OCI-LY7 (cell line): ENCODE measurements around the gene CHAC2.

Experiments used
- EZH2phosphoT487 ChIP-seq: fragments of 200-600 bp; sonication (generic); IDR thresholded peaks from 2 replicates; pipeline ENCODE4 v1.6.1; 2018; ENCODE audit warnings: low read depth, borderline replicate concordance, mild to moderate bottlenecking, mixed run types, antibody characterized with exemption, low read length, moderate library complexity, mixed read lengths
- TF ChIP-seq, protein P1 (sequence below): fragments of 200-600 bp; sonication (generic); conservative IDR thresholded peaks from 2 replicates; pipeline ENCODE4 v1.5.1; 2014; ENCODE audit warnings: mild to moderate bottlenecking, antibody characterized with exemption, low read length, moderate library complexity, mixed read lengths

DNA sequence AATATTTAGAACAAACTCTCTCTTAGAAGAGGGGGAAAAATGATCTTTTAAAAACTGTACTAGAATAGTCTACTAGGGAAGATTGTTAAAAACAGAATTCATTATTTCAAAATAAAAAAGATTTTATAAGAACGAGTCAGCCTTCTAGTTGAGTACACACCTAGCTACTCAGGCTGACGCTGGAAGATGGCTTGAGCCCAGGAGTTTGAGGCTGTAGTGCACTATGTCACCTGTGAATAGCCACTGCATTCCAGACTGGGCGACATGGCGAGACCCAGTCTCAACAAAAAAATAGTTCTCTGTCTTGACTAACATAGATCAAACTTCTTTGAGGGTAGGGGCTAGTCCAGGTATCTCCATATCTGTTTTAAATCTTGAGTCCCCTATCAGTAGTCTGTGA is 53.1 kb downstream of the CHAC2 start:
- TF ChIP-seq, protein P1, sequence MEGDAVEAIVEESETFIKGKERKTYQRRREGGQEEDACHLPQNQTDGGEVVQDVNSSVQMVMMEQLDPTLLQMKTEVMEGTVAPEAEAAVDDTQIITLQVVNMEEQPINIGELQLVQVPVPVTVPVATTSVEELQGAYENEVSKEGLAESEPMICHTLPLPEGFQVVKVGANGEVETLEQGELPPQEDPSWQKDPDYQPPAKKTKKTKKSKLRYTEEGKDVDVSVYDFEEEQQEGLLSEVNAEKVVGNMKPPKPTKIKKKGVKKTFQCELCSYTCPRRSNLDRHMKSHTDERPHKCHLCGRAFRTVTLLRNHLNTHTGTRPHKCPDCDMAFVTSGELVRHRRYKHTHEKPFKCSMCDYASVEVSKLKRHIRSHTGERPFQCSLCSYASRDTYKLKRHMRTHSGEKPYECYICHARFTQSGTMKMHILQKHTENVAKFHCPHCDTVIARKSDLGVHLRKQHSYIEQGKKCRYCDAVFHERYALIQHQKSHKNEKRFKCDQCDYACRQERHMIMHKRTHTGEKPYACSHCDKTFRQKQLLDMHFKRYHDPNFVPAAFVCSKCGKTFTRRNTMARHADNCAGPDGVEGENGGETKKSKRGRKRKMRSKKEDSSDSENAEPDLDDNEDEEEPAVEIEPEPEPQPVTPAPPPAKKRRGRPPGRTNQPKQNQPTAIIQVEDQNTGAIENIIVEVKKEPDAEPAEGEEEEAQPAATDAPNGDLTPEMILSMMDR, result no peak
- TF ChIP-seq EZH2phosphoT487, result no peak
